LNCAP (cell line): ENCODE data around the gene USP7.

Experiments
- TF ChIP-seq, protein P1 (sequence below): fragments of 450-650 bp; IDR thresholded peaks from 2 replicates; pipeline ENCODE4 v1.5.1; 2017; ENCODE audit warnings: mild to moderate bottlenecking

The USP7 gene

DNA sequence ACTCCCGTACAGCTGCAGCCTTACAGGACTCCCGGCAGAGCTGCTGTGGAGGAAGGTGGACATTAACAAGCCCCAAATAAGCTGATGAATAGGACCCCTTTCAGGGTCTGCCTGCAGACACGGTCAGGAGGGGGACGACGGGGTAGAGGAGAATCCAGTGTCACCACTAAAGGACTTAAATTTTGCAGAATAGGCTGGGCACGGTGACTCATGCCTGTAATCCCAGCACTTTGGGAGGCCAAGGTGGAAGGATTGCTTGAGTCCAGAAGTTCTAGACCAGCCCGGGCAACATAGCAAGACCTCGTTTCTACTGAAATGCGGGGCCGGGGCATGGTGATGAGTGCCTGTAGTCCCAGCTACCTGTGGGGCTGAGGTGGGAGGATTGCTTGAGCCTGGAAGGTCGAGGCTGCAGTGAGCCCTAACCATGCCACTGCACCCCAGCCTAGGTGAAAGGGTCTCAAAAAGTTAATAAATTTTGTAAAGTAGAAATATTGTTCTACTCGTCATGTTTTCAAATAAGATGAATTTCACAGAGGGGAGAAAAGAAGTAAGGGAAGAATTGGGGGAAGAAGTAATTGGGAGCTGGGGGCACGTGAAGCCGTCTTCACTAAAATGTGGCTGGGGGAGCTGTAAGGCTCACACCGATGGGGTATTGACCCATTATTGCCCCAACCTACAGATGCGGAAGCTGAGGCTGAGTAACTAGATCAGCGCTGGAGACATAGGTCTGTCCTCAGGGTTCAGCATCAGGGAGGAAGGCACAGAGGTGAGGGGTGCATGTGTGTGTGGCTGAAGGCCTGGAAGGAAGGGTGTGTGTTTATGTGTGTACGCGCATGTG lies 76.9 kb downstream of the USP7 start:
- TF ChIP-seq, protein P1, sequence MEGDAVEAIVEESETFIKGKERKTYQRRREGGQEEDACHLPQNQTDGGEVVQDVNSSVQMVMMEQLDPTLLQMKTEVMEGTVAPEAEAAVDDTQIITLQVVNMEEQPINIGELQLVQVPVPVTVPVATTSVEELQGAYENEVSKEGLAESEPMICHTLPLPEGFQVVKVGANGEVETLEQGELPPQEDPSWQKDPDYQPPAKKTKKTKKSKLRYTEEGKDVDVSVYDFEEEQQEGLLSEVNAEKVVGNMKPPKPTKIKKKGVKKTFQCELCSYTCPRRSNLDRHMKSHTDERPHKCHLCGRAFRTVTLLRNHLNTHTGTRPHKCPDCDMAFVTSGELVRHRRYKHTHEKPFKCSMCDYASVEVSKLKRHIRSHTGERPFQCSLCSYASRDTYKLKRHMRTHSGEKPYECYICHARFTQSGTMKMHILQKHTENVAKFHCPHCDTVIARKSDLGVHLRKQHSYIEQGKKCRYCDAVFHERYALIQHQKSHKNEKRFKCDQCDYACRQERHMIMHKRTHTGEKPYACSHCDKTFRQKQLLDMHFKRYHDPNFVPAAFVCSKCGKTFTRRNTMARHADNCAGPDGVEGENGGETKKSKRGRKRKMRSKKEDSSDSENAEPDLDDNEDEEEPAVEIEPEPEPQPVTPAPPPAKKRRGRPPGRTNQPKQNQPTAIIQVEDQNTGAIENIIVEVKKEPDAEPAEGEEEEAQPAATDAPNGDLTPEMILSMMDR, result no peak

DNA sequence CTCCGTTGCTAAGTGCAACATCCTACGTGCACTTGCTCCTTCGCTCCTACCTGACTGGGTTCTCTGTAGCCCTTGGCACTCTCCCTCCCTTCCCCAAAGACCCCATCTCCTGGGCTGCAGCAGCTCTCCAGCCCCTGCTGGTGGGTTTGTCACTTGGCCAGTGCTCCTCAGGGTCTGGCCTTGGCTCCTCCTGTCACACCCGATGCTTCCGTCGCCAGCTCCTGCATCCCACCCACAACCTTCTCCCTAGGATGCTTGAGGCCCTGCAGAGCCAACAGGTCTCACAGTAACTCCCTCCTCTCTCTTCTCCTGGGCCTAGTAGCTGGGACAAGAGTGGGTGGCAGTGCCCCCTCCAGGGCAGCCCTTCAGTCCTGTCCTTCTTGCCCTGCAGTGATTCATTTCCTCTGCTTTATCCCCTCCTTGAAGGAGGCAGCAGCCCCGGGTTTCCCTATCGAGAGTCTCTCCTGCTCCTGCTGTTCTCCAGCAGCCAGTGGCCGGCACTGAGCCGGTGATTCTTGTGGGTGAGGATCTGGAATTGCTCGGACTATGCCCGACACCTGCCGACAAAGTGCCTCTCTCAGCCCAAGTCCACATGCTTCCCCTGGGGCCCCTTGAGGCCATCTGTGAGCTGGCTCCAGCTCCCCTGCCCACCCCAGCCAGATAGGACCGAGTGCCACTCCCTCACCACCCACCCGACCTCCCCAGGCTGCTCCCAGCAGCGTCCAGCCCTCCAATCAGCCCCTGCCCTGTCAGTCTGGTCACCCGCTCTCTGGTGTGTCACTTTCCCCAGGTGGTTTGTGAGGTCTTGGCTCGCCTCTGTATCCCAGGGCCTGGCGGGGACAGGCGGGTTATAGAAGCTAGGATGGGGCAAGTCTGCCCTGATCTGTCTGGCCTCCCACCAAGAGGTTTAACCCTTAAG lies 77.8 kb downstream of the USP7 start:
- TF ChIP-seq, protein P1, result no peak

DNA sequence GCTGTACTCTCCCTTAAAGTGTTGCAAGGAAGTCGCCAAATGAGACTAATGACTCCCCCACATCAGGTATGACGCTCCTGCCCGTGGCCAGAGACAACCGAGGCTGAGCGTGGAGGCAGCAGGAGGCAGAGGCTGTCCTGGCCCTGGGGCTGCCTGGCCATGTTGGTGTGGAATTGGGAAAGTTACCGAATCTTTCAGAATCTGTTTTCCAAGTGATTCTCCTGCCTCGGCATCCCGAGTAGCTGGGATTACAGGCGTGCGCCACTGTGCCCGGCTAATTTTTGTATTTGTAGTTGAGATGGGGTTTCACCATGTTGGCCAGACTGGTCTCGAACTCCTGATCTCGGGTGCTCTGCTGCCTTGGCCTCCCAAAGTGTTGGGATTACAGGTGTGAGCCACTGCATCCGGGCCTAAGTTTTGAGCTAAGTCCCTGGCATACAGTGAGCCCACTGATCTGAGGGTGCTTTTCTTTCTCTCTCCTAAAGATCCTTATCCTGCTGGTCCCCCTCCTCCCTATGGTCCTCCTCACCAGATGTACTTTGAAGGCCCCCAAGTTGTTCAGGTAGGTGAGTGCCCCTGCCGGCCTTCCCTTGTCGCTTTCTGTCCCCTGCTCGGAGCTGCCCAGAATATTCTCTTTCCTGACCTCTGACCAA lies 80.9 kb downstream of the USP7 start:
- TF ChIP-seq, protein P1, result no peak

DNA sequence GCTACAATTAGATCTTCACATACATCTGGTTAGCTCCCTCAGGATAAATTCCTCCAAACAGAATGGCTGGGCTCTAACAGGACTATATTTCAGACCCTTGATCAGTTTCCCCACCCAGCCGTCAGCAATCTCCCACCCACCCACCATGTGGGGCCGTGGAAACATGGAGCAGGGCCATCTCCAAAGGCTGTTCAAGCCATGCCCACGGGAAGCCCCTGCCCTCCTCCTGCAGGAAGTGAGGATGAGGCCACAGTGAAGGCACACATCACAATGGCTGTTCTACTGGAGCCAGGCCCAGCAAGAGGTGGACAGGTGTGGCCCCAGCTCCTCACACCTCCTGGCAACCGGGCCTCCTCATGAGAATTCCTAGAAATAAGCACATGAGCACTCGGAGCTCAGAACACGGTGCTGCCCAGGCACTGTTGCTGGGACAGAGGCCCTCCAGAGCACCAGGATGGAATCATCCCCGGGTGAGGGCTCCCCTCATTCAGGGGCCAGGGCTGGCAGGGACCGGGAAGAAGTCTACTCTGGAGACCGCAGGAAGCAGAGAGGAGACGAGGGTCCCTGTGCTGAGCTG lies 81.6 kb downstream of the USP7 start, which contains the start of gene LITAFD:
Gene LITAFD, plus strand, starts transcription at position 311 of the 577 bp plus-strand sequence. CDS start 2,005 bp downstream, outside the sequence.
- TF ChIP-seq, protein P1, result no peak

DNA sequence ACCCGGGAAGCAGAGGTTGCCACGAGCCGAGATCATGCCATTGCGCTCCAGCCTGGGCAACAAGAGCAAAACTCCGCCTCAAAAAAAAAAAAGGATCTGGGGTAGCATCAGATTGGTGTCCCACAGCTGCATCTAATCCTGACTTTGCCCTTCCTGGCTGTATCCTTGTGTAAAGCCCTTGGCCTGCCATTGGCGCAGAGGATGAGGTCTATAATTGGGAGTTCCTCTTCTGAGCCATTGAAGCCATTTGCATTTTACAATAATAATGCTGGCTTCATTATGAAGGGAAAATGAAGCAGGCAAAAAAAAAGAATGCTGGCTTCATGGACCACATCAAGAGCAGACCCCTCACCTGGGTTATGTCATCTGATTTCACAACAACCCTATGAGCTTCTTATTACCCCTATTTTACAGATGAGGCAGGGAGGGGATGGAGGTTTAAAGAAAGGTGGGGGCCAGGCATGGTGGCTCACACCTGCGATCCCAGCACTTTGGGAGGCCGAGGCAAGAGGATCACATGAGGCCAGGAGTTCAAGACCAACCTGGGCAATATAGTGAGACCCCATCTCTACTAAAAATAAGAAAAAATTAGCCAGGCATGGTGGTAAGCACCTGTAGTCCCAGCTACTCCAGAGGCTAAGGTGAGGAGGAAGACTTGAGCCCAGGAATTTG lies 82.7 kb downstream of the USP7 start:
- TF ChIP-seq, protein P1, result no peak

DNA sequence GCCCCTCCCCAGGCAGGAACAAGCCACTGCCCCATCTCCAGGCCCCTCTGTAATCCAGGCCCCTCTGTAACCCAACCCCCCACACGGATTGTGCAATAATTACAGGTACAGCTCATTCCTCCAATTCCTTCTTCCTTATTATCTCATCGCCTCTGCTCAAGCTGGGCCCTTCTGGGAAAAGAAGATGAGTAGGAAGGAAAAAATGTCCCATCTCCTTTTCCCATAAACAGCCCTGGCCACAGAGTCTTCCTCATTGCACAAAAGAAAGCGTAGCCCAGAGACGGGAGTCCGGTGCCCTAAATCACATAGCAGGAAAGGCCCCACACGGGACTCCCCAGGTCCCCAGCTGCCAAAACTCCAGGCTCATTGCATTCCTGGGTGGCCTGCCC lies 85.2 kb downstream of the USP7 start:
- TF ChIP-seq, protein P1, result no peak
